HCT116 (cell line): ENCODE data around the gene C20orf144. TPM values are rescaled to one million over a fixed set of nuclear protein-coding genes. Genes with fewer than 3 reads are reported as not detected.

Source experiments
- ATAC-seq: fragments of 200-7000 bp; cut with Tn5 transposase; 2 replicates; pipeline ENCODE4 v1.9.1; 2020; ENCODE audit warnings: mild to moderate bottlenecking, moderate library complexity
- BruUV-seq: library from RNA; stranded (reverse); fragments of 400-500 nt; replicated peaks from 2 replicates; lab custom pipeline; 2021; lab: Mats Ljungman, UMichigan
- CTCF ChIA-PET: fragments of 300-600 bp; sonication (Branson Sonifier 250); formaldehyde crosslinking; loops from one replicate; lab custom pipeline; 2021; ENCODE audit warnings: antibody characterized with exemption; lab: Charles Lee
- POLR2A ChIA-PET: fragments of 300-600, 350-600 bp; sonication (Branson Sonifier 250); formaldehyde crosslinking; loops from one replicate; lab custom pipeline; 2021; ENCODE audit warnings: antibody characterized with exemption; lab: Charles Lee
- RAD21 ChIA-PET, 2 experiments: fragments of 300-600 bp; sonication (Branson Sonifier 250); formaldehyde crosslinking; loops; one replicate each; lab custom pipeline; 2023; ENCODE audit warnings: low total read pairs in 2 of 2; ENCODE audit not compliant: uncharacterized antibody in 2 of 2, unreplicated experiment in 2 of 2, low non-redundant PET in 1 of 2; lab: Charles Lee
- DNase-seq: peaks from one replicate; pipeline ENCODE4 v3.0.0-alpha.2; 2010; ENCODE audit warnings: low read depth, low spot score
- H2AFZ ChIP-seq: fragments of 200-600 bp; shearing (Covaris generic), sonication (generic); 2 replicates; pipeline ENCODE4 v1.6.1; 2017; ENCODE audit warnings: low read depth, mixed run types, mixed read lengths, antibody characterized with exemption, low read length; ENCODE audit not compliant: poor library complexity, severe bottlenecking
- H3K27ac ChIP-seq: 2 replicates; pipeline ENCODE4 v1.5.1; 2012; ENCODE audit warnings: low read depth, low read length
- H3K27me3 ChIP-seq: fragments of 200-600 bp; sonication (generic); 2 replicates; pipeline ENCODE4 v1.6.1; 2016; ENCODE audit warnings: mixed run types, low read length, mixed read lengths; ENCODE audit not compliant: insufficient read depth
- H3K36me3 ChIP-seq, 2 experiments: fragments of 200-500 bp in 1 of 2; fragments of 200-600 bp in 1 of 2; sonication (Bioruptor generic) in 1 of 2; sonication (generic) in 1 of 2; 2 replicates each; pipeline versions ENCODE4 v1.5.1 to v1.6.1; 2014 to 2016; ENCODE audit warnings: low read length in 2 of 2, inconsistent platforms in 1 of 2, mixed read lengths in 1 of 2, mixed run types in 1 of 2; ENCODE audit not compliant: insufficient read depth in 2 of 2, control insufficient read depth in 1 of 2
- H3K4me1 ChIP-seq, 2 experiments: fragments of 200-600 bp in 1 of 2; sonication (generic) in 1 of 2; 2 replicates each; pipeline versions ENCODE4 v1.5.1 to v1.6.1; 2012 to 2017; ENCODE audit warnings: low read length in 2 of 2, inconsistent platforms in 1 of 2, mild to moderate bottlenecking in 1 of 2, mixed read lengths in 1 of 2, mixed run types in 1 of 2, moderate library complexity in 1 of 2; ENCODE audit not compliant: insufficient read depth in 2 of 2, control insufficient read depth in 1 of 2
- H3K4me2 ChIP-seq: fragments of 200-600 bp; sonication (generic); 2 replicates; pipeline ENCODE4 v1.6.1; 2017; ENCODE audit warnings: mixed run types, low read length, mixed read lengths
- H3K4me3 ChIP-seq, 2 experiments: fragments of 200-600 bp in 1 of 2; sonication (generic) in 1 of 2; replicated peaks in 1 of 2; 2 replicates each; pipeline ENCODE4 v1.5.1; 2011 to 2016; ENCODE audit warnings: low read length in 2 of 2, control low read depth in 1 of 2, low read depth in 1 of 2, mild to moderate bottlenecking in 1 of 2, mixed read lengths in 1 of 2, mixed run types in 1 of 2
- H3K79me2 ChIP-seq: fragments of 200-600 bp; sonication (generic); 2 replicates; pipeline ENCODE4 v1.6.1; 2017; ENCODE audit warnings: mild to moderate bottlenecking, mixed run types, low read length, moderate library complexity, mixed read lengths; ENCODE audit not compliant: insufficient read depth
- H3K9ac ChIP-seq: fragments of 200-600 bp; sonication (generic); 2 replicates; pipeline ENCODE4 v1.6.1; 2016; ENCODE audit warnings: low read length, mixed read lengths
- H3K9me2 ChIP-seq: fragments of 200-600 bp; sonication (generic), shearing (Covaris generic); 2 replicates; pipeline ENCODE4 v1.6.1; 2017; ENCODE audit warnings: mixed run types, mild to moderate bottlenecking, moderate library complexity; ENCODE audit not compliant: insufficient read depth
- H3K9me3 ChIP-seq, 2 experiments: fragments of 200-500 bp in 1 of 2; fragments of 200-600 bp in 1 of 2; sonication (Bioruptor generic) in 1 of 2; sonication (generic) in 1 of 2; 2 replicates each; pipeline ENCODE4 v1.6.1; 2014 to 2017; ENCODE audit warnings: low read length in 2 of 2, mixed read lengths in 2 of 2, inconsistent platforms in 1 of 2, low read depth in 1 of 2, mild to moderate bottlenecking in 1 of 2, mixed run types in 1 of 2, moderate library complexity in 1 of 2; ENCODE audit not compliant: control insufficient read depth in 1 of 2, insufficient read depth in 1 of 2
- H4K20me1 ChIP-seq: fragments of 200-600 bp; sonication (generic), shearing (Covaris generic); 2 replicates; pipeline ENCODE4 v1.6.1; 2017; ENCODE audit warnings: mixed run types, mild to moderate bottlenecking, moderate library complexity; ENCODE audit not compliant: insufficient read depth
- ATF3 ChIP-seq: IDR thresholded peaks from 2 replicates; pipeline ENCODE4 v1.6.1; 2012
- CBX3 ChIP-seq: IDR thresholded peaks from 2 replicates; pipeline ENCODE4 v1.6.1; 2012; ENCODE audit warnings: low read depth
- EGR1 ChIP-seq: IDR thresholded peaks from 2 replicates; pipeline ENCODE4 v1.6.1; 2012; ENCODE audit warnings: low read depth
- ELF1 ChIP-seq: IDR thresholded peaks from 2 replicates; pipeline ENCODE4 v1.6.1; 2012; ENCODE audit warnings: low read depth, borderline replicate concordance
- EZH2phosphoT487 ChIP-seq: fragments of 200-600 bp; IDR thresholded peaks from 2 replicates; pipeline ENCODE4 v1.6.1; 2018; ENCODE audit warnings: antibody characterized with exemption, borderline replicate concordance
- FOSL1 ChIP-seq: IDR thresholded peaks from 2 replicates; pipeline ENCODE4 v1.6.1; 2012; ENCODE audit warnings: low read depth
- JUND ChIP-seq: IDR thresholded peaks from 2 replicates; pipeline ENCODE4 v1.6.1; 2012
- MAX ChIP-seq: IDR thresholded peaks from 2 replicates; pipeline ENCODE4 v1.6.1; 2012
- POLR2AphosphoS5 ChIP-seq: IDR thresholded peaks from 2 replicates; pipeline ENCODE4 v1.6.1; 2011; ENCODE audit warnings: mild to moderate bottlenecking, low read depth, low read length, moderate library complexity
- RAD21 ChIP-seq: IDR thresholded peaks from 2 replicates; pipeline ENCODE4 v1.6.1; 2012; ENCODE audit warnings: low read depth, mild to moderate bottlenecking
- REST ChIP-seq: IDR thresholded peaks from 2 replicates; pipeline ENCODE4 v1.6.1; 2012; ENCODE audit warnings: low read depth
- SIN3A ChIP-seq: IDR thresholded peaks from 2 replicates; pipeline ENCODE4 v1.6.1; 2012; ENCODE audit warnings: low read depth
- SP1 ChIP-seq: IDR thresholded peaks from 2 replicates; pipeline ENCODE4 v1.6.1; 2012; ENCODE audit warnings: low read depth
- SRF ChIP-seq: IDR thresholded peaks from 2 replicates; pipeline ENCODE4 v1.6.1; 2012; ENCODE audit warnings: low read depth
- TCF7L2 ChIP-seq: IDR thresholded peaks from 2 replicates; pipeline ENCODE4 v1.7.0; 2011; ENCODE audit warnings: borderline replicate concordance, inconsistent platforms; ENCODE audit not compliant: insufficient read depth, insufficient read length; ENCODE audit errors: extremely low read depth
- YY1 ChIP-seq: IDR thresholded peaks from 2 replicates; pipeline ENCODE4 v1.6.1; 2011; ENCODE audit warnings: low read length, low read depth, moderate library complexity, mild to moderate bottlenecking; ENCODE audit not compliant: insufficient replicate concordance; ENCODE audit errors: extremely low read depth
- ZBTB33 ChIP-seq: IDR thresholded peaks from 2 replicates; pipeline ENCODE4 v1.6.1; 2011; ENCODE audit warnings: mild to moderate bottlenecking, low read length, moderate library complexity; ENCODE audit not compliant: insufficient replicate concordance; ENCODE audit errors: extremely low read depth
- ZFX ChIP-seq: fragments of 450-650 bp; IDR thresholded peaks from 2 replicates; pipeline ENCODE4 v1.6.1; 2017
- ZNF274 ChIP-seq: fragments of 200-500 bp; sonication (Bioruptor generic); IDR thresholded peaks from 2 replicates; pipeline ENCODE4 v1.6.1; 2014; ENCODE audit warnings: mild to moderate bottlenecking, low read depth, low read length, inconsistent platforms
- intact Hi-C: fragments of 100-400 bp; cut with micrococcal nuclease; formaldehyde crosslinking; loops from 2 replicates; pipeline ENCODE4 v1.10.0; 2022
- total RNA-seq: library from RNA; stranded (reverse); gene quantifications from one replicate; pipeline ENCODE4 v1.2.1, GENCODE V29; 2021; ENCODE audit not compliant: unreplicated experiment
- TF ChIP-seq, protein P1 (sequence below), 3 experiments: fragments of 200-600 bp in 1 of 3; sonication (generic) in 1 of 3; IDR thresholded peaks in 2 of 3; conservative IDR thresholded peaks in 1 of 3; 2 replicates each; pipeline ENCODE4 v1.5.1; 2012 to 2017; ENCODE audit warnings: low read depth in 2 of 3, low read length in 2 of 3, antibody characterized with exemption in 1 of 3, borderline replicate concordance in 1 of 3, control low read depth in 1 of 3, mild to moderate bottlenecking in 1 of 3, mixed read lengths in 1 of 3, mixed run types in 1 of 3, moderate library complexity in 1 of 3; ENCODE audit not compliant: insufficient read depth in 1 of 3

C20orf144 gene
- total RNA-seq, 1 experiment from 2014 or later, result 0.37 TPM

DNA sequence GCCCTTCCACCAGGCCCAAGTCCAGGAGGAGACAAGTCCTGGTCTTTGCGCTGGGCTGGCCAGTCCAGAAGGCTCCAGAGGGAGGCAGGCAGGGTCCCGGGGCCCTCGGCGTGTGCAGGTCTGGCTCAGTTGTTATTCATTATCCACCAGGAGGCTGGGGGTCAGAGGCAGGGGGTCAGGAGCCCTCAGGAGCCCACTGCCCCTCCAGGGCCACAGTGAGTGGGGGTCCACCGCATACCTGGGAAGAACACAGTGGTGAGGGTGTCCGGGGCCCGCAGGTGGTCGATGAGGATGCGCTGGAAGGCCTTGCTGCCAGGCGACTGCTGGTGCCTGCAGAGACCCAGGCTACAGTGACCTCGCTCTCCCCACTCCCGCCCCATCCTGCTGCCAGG is 4.4 kb upstream of the C20orf144 start:
- no peaks in the 10 kb centered on the region for H3K27me3 ChIP-seq
- H3K4me1 ChIP-seq, result peaks cover 0 to 14% of the 10 kb centered on the region in 2 experiments; a peak in 2 of 4 replicates
- no peak for ATAC-seq
- TF ChIP-seq CBX3 (no peak), ZFX (no peak), ATF3 (no peak), TCF7L2 (no peak), JUND (no peak), RAD21 (no peak), POLR2AphosphoS5 (no peak), SP1 (no peak), EGR1 (no peak), REST (no peak), MAX (no peak), ZNF274 (no peak), ELF1 (no peak), YY1 (no peak), SIN3A (no peak), EZH2phosphoT487 (no peak), SRF (no peak), ZBTB33 (no peak), FOSL1 (no peak)
- TF ChIP-seq, protein P1, sequence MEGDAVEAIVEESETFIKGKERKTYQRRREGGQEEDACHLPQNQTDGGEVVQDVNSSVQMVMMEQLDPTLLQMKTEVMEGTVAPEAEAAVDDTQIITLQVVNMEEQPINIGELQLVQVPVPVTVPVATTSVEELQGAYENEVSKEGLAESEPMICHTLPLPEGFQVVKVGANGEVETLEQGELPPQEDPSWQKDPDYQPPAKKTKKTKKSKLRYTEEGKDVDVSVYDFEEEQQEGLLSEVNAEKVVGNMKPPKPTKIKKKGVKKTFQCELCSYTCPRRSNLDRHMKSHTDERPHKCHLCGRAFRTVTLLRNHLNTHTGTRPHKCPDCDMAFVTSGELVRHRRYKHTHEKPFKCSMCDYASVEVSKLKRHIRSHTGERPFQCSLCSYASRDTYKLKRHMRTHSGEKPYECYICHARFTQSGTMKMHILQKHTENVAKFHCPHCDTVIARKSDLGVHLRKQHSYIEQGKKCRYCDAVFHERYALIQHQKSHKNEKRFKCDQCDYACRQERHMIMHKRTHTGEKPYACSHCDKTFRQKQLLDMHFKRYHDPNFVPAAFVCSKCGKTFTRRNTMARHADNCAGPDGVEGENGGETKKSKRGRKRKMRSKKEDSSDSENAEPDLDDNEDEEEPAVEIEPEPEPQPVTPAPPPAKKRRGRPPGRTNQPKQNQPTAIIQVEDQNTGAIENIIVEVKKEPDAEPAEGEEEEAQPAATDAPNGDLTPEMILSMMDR (IDR thresholded peaks at IDR 0.05 in 2 of 3, conservative IDR thresholded peaks at IDR 0.05 in 1 of 3; ENCODE audit: borderline replicate concordance in 1 of 3, insufficient read depth in 1 of 3, low read depth in 2 of 3, low read length in 2 of 3), result no peak
- intact Hi-C loops, result loop anchor here (10.0 kb wide), 1 partner anchor 467 kb away; no protein-coding TSS in a partner anchor
- H3K4me3 ChIP-seq, result no peak overlapping the region
- H3K4me2 ChIP-seq, result no peak overlapping the region
- peaks cover 5% of the 10 kb centered on the region; the same call in 1 of the 2 replicates for H3K79me2 ChIP-seq
- no peaks in the 10 kb centered on the region for H3K9me2 ChIP-seq
- no peak overlapping the region for H2AFZ ChIP-seq
- ChIA-PET CTCF (no interaction called here), RAD21 (no interaction called here), POLR2A (no interaction called here)
- H3K36me3 ChIP-seq, result peaks cover 0 to 3% of the 10 kb centered on the region in 2 experiments; a peak in 1 of 4 replicates
- BruUV-seq, result no TSS peak
- no peak for DNase-seq
- no peak overlapping the region for H3K27ac ChIP-seq
- H4K20me1 ChIP-seq, result no peaks in the 10 kb centered on the region
- H3K9ac ChIP-seq, result no peak overlapping the region
- no peaks in the 10 kb centered on the region for H3K9me3 ChIP-seq
